SK-N-SH (cell line): ENCODE results near the gene ALPG. TPM values are rescaled to one million over a fixed set of nuclear protein-coding genes. Genes with fewer than 3 reads are reported as not detected.

Experiments
- CTCF ChIA-PET: fragments of 300-600, 350-600 bp; formaldehyde crosslinking; extraction: SDS; loops from one replicate; lab custom pipeline; 2021; lab: Yijun Ruan, JAX
- POLR2A ChIA-PET: fragments of 350-600 bp; sonication (Branson Sonifier 250); formaldehyde crosslinking; extraction: SDS; loops from one replicate; lab custom pipeline; 2020; ENCODE audit warnings: antibody characterized with exemption, inconsistent platforms; lab: Yijun Ruan, JAX
- DNase-seq: peaks from one replicate; pipeline ENCODE4 v3.0.0; 2012
- H2AFZ ChIP-seq: fragments of 200-600 bp; sonication (generic); 2 replicates; pipeline ENCODE4 v1.8.1; 2016; ENCODE audit warnings: antibody characterized with exemption, mild to moderate bottlenecking, low read depth
- H3F3A ChIP-seq: fragments of 200-600 bp; sonication (generic); replicated peaks from 2 replicates; pipeline ENCODE3; 2016; ENCODE audit warnings: antibody characterized with exemption, mild to moderate bottlenecking; ENCODE audit not compliant: insufficient read depth
- H3K27ac ChIP-seq, 2 experiments: fragments of 200-500 bp in 1 of 2; fragments of 200-600 bp in 1 of 2; sonication (Bioruptor generic) in 1 of 2; sonication (generic), shearing (Covaris generic) in 1 of 2; 2 replicates each; pipeline versions ENCODE4 v1.5.1 to v1.6.1; 2014 to 2016; ENCODE audit warnings: low read depth in 2 of 2, inconsistent platforms in 1 of 2, low read length in 1 of 2, mild to moderate bottlenecking in 1 of 2, mixed read lengths in 1 of 2
- H3K27me3 ChIP-seq: fragments of 200-600 bp; sonication (generic), shearing (Covaris generic); 2 replicates; pipeline ENCODE4 v1.6.1; 2016; ENCODE audit warnings: mixed run types; ENCODE audit not compliant: insufficient read depth
- H3K36me3 ChIP-seq, 2 experiments: fragments of 200-500 bp in 1 of 2; fragments of 200-600 bp in 1 of 2; sonication (Bioruptor generic) in 1 of 2; sonication (generic) in 1 of 2; replicated peaks in 1 of 2; 2 replicates each; pipeline versions ENCODE3 to v1.5.1; 2014 to 2016; ENCODE audit warnings: low read length in 1 of 2, mild to moderate bottlenecking in 1 of 2; ENCODE audit not compliant: insufficient read depth in 2 of 2, control insufficient read depth in 1 of 2
- H3K4me1 ChIP-seq, 2 experiments: fragments of 200-500 bp in 1 of 2; fragments of 200-600 bp in 1 of 2; sonication (Bioruptor generic) in 1 of 2; sonication (generic), shearing (Covaris generic) in 1 of 2; 2 replicates each; pipeline versions ENCODE4 v1.5.1 to v1.6.1; 2014 to 2016; ENCODE audit warnings: low read depth in 1 of 2, low read length in 1 of 2, mixed run types in 1 of 2; ENCODE audit not compliant: insufficient read depth in 2 of 2, control insufficient read depth in 1 of 2
- H3K4me2 ChIP-seq: fragments of 200-600 bp; sonication (generic), shearing (Covaris generic); 2 replicates; pipeline ENCODE4 v1.6.1; 2017; ENCODE audit warnings: mixed run types
- H3K4me3 ChIP-seq, 2 experiments: fragments of 200-500 bp in 1 of 2; fragments of 200-600 bp in 1 of 2; sonication (Bioruptor generic) in 1 of 2; sonication (generic), shearing (Covaris generic) in 1 of 2; 2 replicates each; pipeline versions ENCODE4 v1.5.1 to v1.8.1; 2014 to 2016; ENCODE audit warnings: low read depth in 2 of 2, inconsistent platforms in 1 of 2, low read length in 1 of 2, mild to moderate bottlenecking in 1 of 2, mixed read lengths in 1 of 2, moderate library complexity in 1 of 2
- H3K79me2 ChIP-seq: fragments of 200-600 bp; sonication (generic); 2 replicates; pipeline ENCODE4 v1.8.1; 2017; ENCODE audit warnings: mild to moderate bottlenecking; ENCODE audit not compliant: insufficient read depth
- H3K9ac ChIP-seq: fragments of 200-600 bp; sonication (generic); 2 replicates; pipeline ENCODE4 v1.6.1; 2017; ENCODE audit warnings: mixed run types
- H3K9me2 ChIP-seq: fragments of 200-600 bp; sonication (generic); 2 replicates; pipeline ENCODE4 v1.6.1; 2017; ENCODE audit warnings: mixed run types
- H3K9me3 ChIP-seq: fragments of 200-600 bp; sonication (generic); 2 replicates; pipeline ENCODE4 v1.6.1; 2017; ENCODE audit warnings: mixed run types, mild to moderate bottlenecking, moderate library complexity
- H4K20me1 ChIP-seq: fragments of 200-600 bp; sonication (generic); 2 replicates; pipeline ENCODE4 v1.6.1; 2017; ENCODE audit warnings: mild to moderate bottlenecking, mixed run types; ENCODE audit not compliant: insufficient read depth
- ELF1 ChIP-seq: IDR thresholded peaks from 2 replicates; pipeline ENCODE4 v1.4.0; 2012
- JUND ChIP-seq: IDR thresholded peaks from 2 replicates; pipeline ENCODE4 v1.4.0; 2012
- NRF1 ChIP-seq: IDR thresholded peaks from 2 replicates; pipeline ENCODE4 v1.6.1; 2012; ENCODE audit warnings: low read depth, mild to moderate bottlenecking, low read length
- RFX5 ChIP-seq: IDR thresholded peaks from 2 replicates; pipeline ENCODE4 v1.6.1; 2012; ENCODE audit warnings: mild to moderate bottlenecking, improper control_type of control experiment, low read length
- RXRA ChIP-seq: IDR thresholded peaks from 2 replicates; pipeline ENCODE4 v1.4.0; 2012; ENCODE audit warnings: low read depth, mild to moderate bottlenecking, borderline replicate concordance
- SMC3 ChIP-seq: IDR thresholded peaks from 2 replicates; pipeline ENCODE4 v1.6.1; 2012; ENCODE audit warnings: low read depth, low read length, improper control_type of control experiment
- WGBS: methylation state at CpG from one replicate; pipeline ENCODE4 v1.1.6; 2017; ENCODE audit warnings: low lambda C conversion rate; 5-methylcytosine and 5-hydroxymethylcytosine counted together
- polyA plus RNA-seq, 3 experiments: library from polyadenylated mRNA; depleted of rRNA; stranded (reverse); fragments of >200 nt; gene quantifications; 2 replicates each; pipeline ENCODE4 v1.2.3, GENCODE V29; 2012
- TF ChIP-seq, protein P1 (sequence below): IDR thresholded peaks from 2 replicates; pipeline ENCODE4 v1.6.1; 2012; ENCODE audit warnings: mild to moderate bottlenecking, low read depth, low read length, moderate library complexity
- TF ChIP-seq, protein P2 (sequence below): fragments of 200-600 bp; sonication (generic); IDR thresholded peaks from 2 replicates; pipeline ENCODE4 v1.6.1; 2017; ENCODE audit warnings: antibody characterized with exemption, mild to moderate bottlenecking, moderate library complexity

Gene ALPG
- polyA plus RNA-seq, 1 of the 3 experiments (the other 2 are of a cell fraction): not detected

DNA sequence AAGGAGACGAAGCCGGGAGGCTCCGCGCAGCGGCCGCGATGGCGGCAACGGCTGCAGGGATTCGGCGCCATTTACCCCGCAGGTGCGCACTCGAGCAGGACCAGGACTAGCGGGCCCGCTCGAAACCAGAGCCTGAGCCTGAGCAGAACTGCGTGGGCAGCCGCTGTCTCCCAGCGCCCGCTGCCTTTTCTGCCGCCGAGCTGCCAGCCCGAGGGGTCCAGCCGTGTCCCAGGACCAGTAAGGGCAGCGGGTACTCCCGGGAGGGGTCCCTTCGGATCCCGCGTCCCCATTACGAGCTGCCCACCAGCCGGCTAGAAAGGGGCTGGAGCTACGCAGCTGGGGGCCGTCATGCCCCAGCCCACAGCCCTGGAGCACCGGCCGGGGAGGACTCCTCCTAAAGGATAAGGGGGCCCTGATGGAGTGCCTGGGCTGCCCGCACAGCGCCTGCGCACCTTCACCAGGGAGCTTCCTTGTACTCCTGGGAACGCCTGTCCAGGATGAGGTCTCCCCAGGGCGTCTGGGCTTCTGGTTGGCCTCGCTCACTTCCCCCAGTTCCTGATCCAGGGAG lies 18.2 kb upstream of the ALPG start (continued):
- TF ChIP-seq, protein P1, sequence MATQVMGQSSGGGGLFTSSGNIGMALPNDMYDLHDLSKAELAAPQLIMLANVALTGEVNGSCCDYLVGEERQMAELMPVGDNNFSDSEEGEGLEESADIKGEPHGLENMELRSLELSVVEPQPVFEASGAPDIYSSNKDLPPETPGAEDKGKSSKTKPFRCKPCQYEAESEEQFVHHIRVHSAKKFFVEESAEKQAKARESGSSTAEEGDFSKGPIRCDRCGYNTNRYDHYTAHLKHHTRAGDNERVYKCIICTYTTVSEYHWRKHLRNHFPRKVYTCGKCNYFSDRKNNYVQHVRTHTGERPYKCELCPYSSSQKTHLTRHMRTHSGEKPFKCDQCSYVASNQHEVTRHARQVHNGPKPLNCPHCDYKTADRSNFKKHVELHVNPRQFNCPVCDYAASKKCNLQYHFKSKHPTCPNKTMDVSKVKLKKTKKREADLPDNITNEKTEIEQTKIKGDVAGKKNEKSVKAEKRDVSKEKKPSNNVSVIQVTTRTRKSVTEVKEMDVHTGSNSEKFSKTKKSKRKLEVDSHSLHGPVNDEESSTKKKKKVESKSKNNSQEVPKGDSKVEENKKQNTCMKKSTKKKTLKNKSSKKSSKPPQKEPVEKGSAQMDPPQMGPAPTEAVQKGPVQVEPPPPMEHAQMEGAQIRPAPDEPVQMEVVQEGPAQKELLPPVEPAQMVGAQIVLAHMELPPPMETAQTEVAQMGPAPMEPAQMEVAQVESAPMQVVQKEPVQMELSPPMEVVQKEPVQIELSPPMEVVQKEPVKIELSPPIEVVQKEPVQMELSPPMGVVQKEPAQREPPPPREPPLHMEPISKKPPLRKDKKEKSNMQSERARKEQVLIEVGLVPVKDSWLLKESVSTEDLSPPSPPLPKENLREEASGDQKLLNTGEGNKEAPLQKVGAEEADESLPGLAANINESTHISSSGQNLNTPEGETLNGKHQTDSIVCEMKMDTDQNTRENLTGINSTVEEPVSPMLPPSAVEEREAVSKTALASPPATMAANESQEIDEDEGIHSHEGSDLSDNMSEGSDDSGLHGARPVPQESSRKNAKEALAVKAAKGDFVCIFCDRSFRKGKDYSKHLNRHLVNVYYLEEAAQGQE: no peak
- TF ChIP-seq JUND (no peak), RXRA (no peak), NRF1 (no peak), RFX5 (no peak), ELF1 (no peak)
- TF ChIP-seq, protein P2, sequence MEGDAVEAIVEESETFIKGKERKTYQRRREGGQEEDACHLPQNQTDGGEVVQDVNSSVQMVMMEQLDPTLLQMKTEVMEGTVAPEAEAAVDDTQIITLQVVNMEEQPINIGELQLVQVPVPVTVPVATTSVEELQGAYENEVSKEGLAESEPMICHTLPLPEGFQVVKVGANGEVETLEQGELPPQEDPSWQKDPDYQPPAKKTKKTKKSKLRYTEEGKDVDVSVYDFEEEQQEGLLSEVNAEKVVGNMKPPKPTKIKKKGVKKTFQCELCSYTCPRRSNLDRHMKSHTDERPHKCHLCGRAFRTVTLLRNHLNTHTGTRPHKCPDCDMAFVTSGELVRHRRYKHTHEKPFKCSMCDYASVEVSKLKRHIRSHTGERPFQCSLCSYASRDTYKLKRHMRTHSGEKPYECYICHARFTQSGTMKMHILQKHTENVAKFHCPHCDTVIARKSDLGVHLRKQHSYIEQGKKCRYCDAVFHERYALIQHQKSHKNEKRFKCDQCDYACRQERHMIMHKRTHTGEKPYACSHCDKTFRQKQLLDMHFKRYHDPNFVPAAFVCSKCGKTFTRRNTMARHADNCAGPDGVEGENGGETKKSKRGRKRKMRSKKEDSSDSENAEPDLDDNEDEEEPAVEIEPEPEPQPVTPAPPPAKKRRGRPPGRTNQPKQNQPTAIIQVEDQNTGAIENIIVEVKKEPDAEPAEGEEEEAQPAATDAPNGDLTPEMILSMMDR: no peak

DNA sequence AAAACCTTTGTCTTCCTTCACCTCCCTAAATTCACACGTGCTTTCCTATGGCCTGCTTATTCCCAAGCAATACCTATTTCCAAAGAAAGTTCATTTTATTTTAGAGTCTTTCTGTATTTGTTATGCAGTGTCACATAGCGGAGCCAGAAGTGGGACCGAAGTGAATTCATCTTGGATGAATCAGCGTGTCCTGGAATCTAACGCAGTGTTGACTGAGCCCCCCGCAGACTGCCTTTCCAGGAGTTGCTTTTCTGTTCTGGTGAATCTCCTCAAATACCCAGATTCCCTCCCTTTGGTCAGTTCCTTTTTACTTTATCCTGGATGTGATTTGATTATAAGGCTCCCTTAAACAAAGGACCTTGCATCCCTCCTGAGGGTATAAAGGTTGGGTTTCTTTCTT lies 17.3 kb upstream of the ALPG start:
- Histone ChIP-seq H3K4me2 (no peak overlapping the region), H3K27ac (no peak overlapping the region), H3K4me1 (no peaks in the 10 kb centered on the region; a peak in 1 of 4 replicates), H3K9me2 (no peaks in the 10 kb centered on the region), H3K4me3 (no peak overlapping the region), H3K9ac (no peak overlapping the region), H3K27me3 (peaks cover 57% of the 10 kb centered on the region), H3K9me3 (no peaks in the 10 kb centered on the region), H3K36me3 (no peaks in the 10 kb centered on the region), H3K79me2 (no peaks in the 10 kb centered on the region), H4K20me1 (no peaks in the 10 kb centered on the region), H2AFZ (no peak overlapping the region), H3F3A (no peaks in the 10 kb centered on the region)
- TF ChIP-seq SMC3: no peak
- ChIA-PET POLR2A (no interaction called here), CTCF (no interaction called here)
- DNase-seq: no peak
- 30% methylated on average over 6 of the region's 6 CpGs for WGBS

DNA sequence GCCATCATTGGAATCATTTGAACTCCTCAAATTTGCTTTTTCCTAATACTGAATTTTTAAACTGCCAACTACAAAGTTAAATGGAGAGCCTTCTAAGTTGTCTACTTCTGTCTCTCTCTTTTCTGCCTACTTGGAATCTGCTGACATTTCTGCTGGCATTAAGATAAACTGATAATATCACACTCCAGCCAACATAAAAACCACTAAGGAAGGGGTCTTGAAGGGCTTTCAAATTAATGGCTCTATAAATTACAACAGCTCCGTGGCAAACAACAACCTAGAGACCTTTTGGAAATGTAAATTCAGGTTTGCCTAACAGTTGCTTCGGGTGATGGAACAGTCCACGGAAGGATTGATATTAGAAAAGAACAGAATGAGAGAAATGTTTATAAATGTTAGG lies 16.0 kb upstream of the ALPG start:
- ChIA-PET POLR2A (no interaction called here), CTCF (interaction anchor here (0.9 to 1.5 kb wide), 3 partner anchors 8 to 44 kb away, joined by 3 to 4 read pairs (median 3); no protein-coding TSS in a partner anchor)
- Histone ChIP-seq H3K4me1 (no peaks in the 10 kb centered on the region; a peak in 1 of 4 replicates), H3K27ac (no peak overlapping the region), H3K9ac (no peak overlapping the region), H3K9me2 (no peaks in the 10 kb centered on the region), H3K27me3 (peaks cover 45% of the 10 kb centered on the region), H4K20me1 (no peaks in the 10 kb centered on the region), H3K4me3 (no peak overlapping the region), H3K9me3 (no peaks in the 10 kb centered on the region), H3K79me2 (no peaks in the 10 kb centered on the region), H2AFZ (no peak overlapping the region), H3K36me3 (no peaks in the 10 kb centered on the region), H3K4me2 (no peak overlapping the region), H3F3A (no peaks in the 10 kb centered on the region)
- TF ChIP-seq ELF1: no peak
- DNase-seq: no peak
- 21% methylated on average over 3 of the region's 3 CpGs for WGBS
